Mesenchymal stem cell (in vitro differentiated cells and primary cell): Measurements from ENCODE around the gene UBE2D1.

Source experiments
- DNase-seq: peaks from one replicate; pipeline ENCODE4 v3.0.0-alpha.2; 2013
- H2AFZ ChIP-seq: one replicate; pipeline ENCODE4 v1.6.1; 2013; ENCODE audit warnings: low read depth, mild to moderate bottlenecking, control low read depth, inconsistent platforms, low read length, moderate library complexity
- H2AK5ac ChIP-seq: 2 replicates; pipeline ENCODE4 v1.6.1; 2013; ENCODE audit warnings: low read length, moderate library complexity, mild to moderate bottlenecking, inconsistent platforms; ENCODE audit not compliant: severe bottlenecking
- H2BK120ac ChIP-seq: one replicate; pipeline ENCODE4 v1.6.1; 2013; ENCODE audit warnings: low read depth, mild to moderate bottlenecking, inconsistent platforms, low read length, moderate library complexity
- H2BK12ac ChIP-seq, 2 experiments: one replicate each; pipeline ENCODE4 v1.6.1; 2013; ENCODE audit warnings: inconsistent platforms in 2 of 2, low read length in 2 of 2, mild to moderate bottlenecking in 2 of 2, moderate library complexity in 2 of 2, control low read depth in 1 of 2
- H2BK15ac ChIP-seq: one replicate; pipeline ENCODE4 v1.6.1; 2013; ENCODE audit warnings: mild to moderate bottlenecking, low read depth, inconsistent platforms; ENCODE audit not compliant: poor library complexity, severe bottlenecking
- H2BK5ac ChIP-seq: 2 replicates; pipeline ENCODE4 v1.6.1; 2013; ENCODE audit warnings: low read depth, mild to moderate bottlenecking, low read length, control low read depth, inconsistent platforms; ENCODE audit not compliant: poor library complexity, severe bottlenecking
- H3K14ac ChIP-seq, 2 experiments: one replicate each; pipeline ENCODE4 v1.6.1; 2013; ENCODE audit warnings: inconsistent platforms in 2 of 2, low read length in 2 of 2, control low read depth in 1 of 2, mild to moderate bottlenecking in 1 of 2, moderate library complexity in 1 of 2
- H3K18ac ChIP-seq, 2 experiments: one replicate each; pipeline ENCODE4 v1.6.1; 2013; ENCODE audit warnings: inconsistent platforms in 2 of 2, low read length in 2 of 2, control low read depth in 1 of 2, low read depth in 1 of 2, mild to moderate bottlenecking in 1 of 2
- H3K23ac ChIP-seq, 2 experiments: one replicate each; pipeline ENCODE4 v1.6.1; 2013; ENCODE audit warnings: inconsistent platforms in 2 of 2, low read length in 2 of 2, mild to moderate bottlenecking in 2 of 2, moderate library complexity in 2 of 2, control low read depth in 1 of 2
- H3K27ac ChIP-seq: 2 replicates; pipeline ENCODE4 v1.5.1; 2013; ENCODE audit warnings: mild to moderate bottlenecking, moderate library complexity, low read length, control low read depth, inconsistent platforms; ENCODE audit not compliant: poor library complexity, severe bottlenecking
- H3K27me3 ChIP-seq, 2 experiments: 2 replicates each; pipeline versions ENCODE4 v1.6.1 to v1.7.0; 2013; ENCODE audit warnings: low read length in 2 of 2, mild to moderate bottlenecking in 2 of 2, moderate library complexity in 2 of 2, control low read depth in 1 of 2, inconsistent platforms in 1 of 2; ENCODE audit not compliant: control insufficient read depth in 1 of 2, insufficient read depth in 1 of 2
- H3K36me3 ChIP-seq, 2 experiments: 2 replicates each; pipeline versions ENCODE4 v1.6.1 to v1.7.0; 2013; ENCODE audit warnings: low read length in 2 of 2, control low read depth in 1 of 2, inconsistent platforms in 1 of 2, low read depth in 1 of 2, mild to moderate bottlenecking in 1 of 2; ENCODE audit not compliant: insufficient read depth in 2 of 2, control insufficient read depth in 1 of 2
- H3K4ac ChIP-seq, 2 experiments: one replicate each; pipeline ENCODE4 v1.6.1; 2013; ENCODE audit warnings: inconsistent platforms in 2 of 2, low read length in 2 of 2, mild to moderate bottlenecking in 2 of 2, moderate library complexity in 2 of 2, control low read depth in 1 of 2, low read depth in 1 of 2
- H3K4me1 ChIP-seq: 2 replicates; pipeline ENCODE4 v1.6.1; 2013; ENCODE audit warnings: low read depth, low read length, control low read depth; ENCODE audit not compliant: control insufficient read depth, insufficient read depth
- H3K4me2 ChIP-seq: 2 replicates; pipeline ENCODE4 v1.6.1; 2013; ENCODE audit warnings: low read length, mild to moderate bottlenecking, inconsistent platforms; ENCODE audit not compliant: poor library complexity, severe bottlenecking
- H3K4me3 ChIP-seq, 2 experiments: 2 replicates each; pipeline versions ENCODE4 v1.5.1 to v1.7.0; 2013; ENCODE audit warnings: low read length in 2 of 2, mild to moderate bottlenecking in 2 of 2, control low read depth in 1 of 2, low read depth in 1 of 2; ENCODE audit not compliant: insufficient read depth in 1 of 2
- H3K79me1 ChIP-seq: replicated peaks from 2 replicates; pipeline ENCODE4 v1.6.1; 2013; ENCODE audit warnings: mild to moderate bottlenecking, control low read depth, low read length, inconsistent platforms; ENCODE audit not compliant: poor library complexity, severe bottlenecking
- H3K9ac ChIP-seq: 2 replicates; pipeline ENCODE4 v1.7.0; 2013; ENCODE audit warnings: mild to moderate bottlenecking, low read length, moderate library complexity
- H3K9me3 ChIP-seq: 2 replicates; pipeline ENCODE4 v1.7.0; 2013; ENCODE audit warnings: mild to moderate bottlenecking, low read length; ENCODE audit not compliant: control insufficient read depth
- H4K8ac ChIP-seq: one replicate; pipeline ENCODE4 v1.6.1; 2013; ENCODE audit warnings: inconsistent platforms, mild to moderate bottlenecking, low read length, moderate library complexity
- H4K91ac ChIP-seq: one replicate; pipeline ENCODE4 v1.6.1; 2013; ENCODE audit warnings: mild to moderate bottlenecking, low read length, inconsistent platforms
- WGBS: methylation state at CpG from one replicate; pipeline ENCODE4 v1.1.7; 2013; ENCODE audit warnings: mixed read lengths; 5-methylcytosine and 5-hydroxymethylcytosine counted together

Gene UBE2D1

DNA sequence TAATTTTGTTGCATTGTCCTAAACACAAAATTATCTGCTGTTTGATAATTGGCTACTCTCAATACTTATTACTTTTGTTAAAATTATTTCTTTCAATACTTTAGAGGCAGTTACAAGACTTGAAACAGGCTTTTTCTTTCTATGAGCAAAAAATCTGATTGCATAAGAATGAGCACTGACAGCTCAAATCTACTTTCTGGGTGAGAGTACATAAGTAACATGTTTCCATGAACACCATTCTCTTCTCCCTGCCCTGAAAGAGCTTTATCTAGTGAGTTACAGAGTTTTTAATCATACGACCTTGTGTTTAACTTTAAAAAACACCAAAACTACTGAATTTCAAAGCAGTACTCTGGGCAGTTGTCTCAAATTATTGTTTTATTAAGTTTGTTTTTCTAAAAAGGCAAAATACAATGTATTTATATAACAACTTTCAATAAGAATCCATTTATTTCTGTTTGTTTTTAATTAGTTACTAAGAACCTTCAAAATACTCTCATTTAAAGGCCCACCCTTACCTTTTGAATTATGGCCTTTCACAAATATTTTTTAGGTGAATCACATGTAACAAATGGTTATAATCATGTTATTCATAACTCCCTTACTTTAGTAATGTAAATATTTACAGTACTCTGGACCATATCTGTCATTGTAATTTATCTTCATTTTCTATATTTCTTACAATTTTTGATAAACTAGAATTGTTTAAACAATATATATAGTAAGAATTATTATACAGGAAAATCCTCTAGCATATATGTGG lies 27.4 kb downstream of the UBE2D1 start:
- no peak overlapping the region for H3K4me3 ChIP-seq
- no peaks in the 10 kb centered on the region for H3K27me3 ChIP-seq
- H3K9me3 ChIP-seq: no peaks in the 10 kb centered on the region
- no peak overlapping the region for H4K91ac ChIP-seq
- no peak overlapping the region for H2AFZ ChIP-seq
- no peak for DNase-seq
- no peak overlapping the region for H2BK15ac ChIP-seq
- WGBS: no CpG with 5 or more reads among the region's 1 CpG
- no peaks in the 10 kb centered on the region for H3K4me1 ChIP-seq
- H2BK120ac ChIP-seq: no peak overlapping the region
- no peak overlapping the region for H4K8ac ChIP-seq
- H3K18ac ChIP-seq: no peak overlapping the region
- H3K9ac ChIP-seq: no peak overlapping the region
- H3K36me3 ChIP-seq: peaks cover 0 to 49% of the 10 kb centered on the region in 2 experiments
- H2BK5ac ChIP-seq: no peak overlapping the region
- no peak overlapping the region for H3K23ac ChIP-seq
- no peak overlapping the region for H2BK12ac ChIP-seq
- H3K4ac ChIP-seq: no peak overlapping the region
- H3K79me1 ChIP-seq: peaks cover 6% of the 10 kb centered on the region
- no peak overlapping the region for H3K4me2 ChIP-seq
- H2AK5ac ChIP-seq: no peak overlapping the region
- H3K14ac ChIP-seq: no peak overlapping the region
- no peak overlapping the region for H3K27ac ChIP-seq

DNA sequence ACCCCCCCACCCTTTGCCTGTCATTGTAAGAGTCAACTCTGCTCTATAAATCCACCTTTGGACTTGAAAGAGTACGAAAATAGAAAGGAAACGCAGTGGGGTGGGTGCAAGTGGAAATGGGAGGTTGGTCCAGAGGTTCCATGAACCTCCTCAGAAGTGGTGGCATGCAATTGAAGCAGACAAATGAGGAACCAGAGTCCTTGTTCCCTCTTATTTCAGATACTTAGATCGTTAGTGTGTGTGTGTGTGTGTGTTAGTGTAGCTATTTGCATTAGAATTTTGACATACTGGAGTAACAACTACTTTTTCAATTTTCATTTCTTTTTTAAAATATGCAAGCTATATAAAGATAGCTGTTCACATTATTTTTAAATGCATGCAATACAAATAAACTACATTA lies 32.3 kb downstream of the UBE2D1 start:
- Histone ChIP-seq H3K79me1 (no peaks in the 10 kb centered on the region), H3K18ac (no peak overlapping the region), H2AFZ (no peak overlapping the region), H2AK5ac (no peak overlapping the region), H3K27me3 (no peaks in the 10 kb centered on the region), H3K23ac (no peak overlapping the region), H3K4me3 (no peak overlapping the region), H4K8ac (no peak overlapping the region), H4K91ac (no peak overlapping the region), H3K9ac (no peak overlapping the region), H3K27ac (no peak overlapping the region), H2BK120ac (no peak overlapping the region), H3K14ac (no peak overlapping the region), H3K4me1 (no peaks in the 10 kb centered on the region), H3K36me3 (peaks cover 0 to 56% of the 10 kb centered on the region in 2 experiments), H2BK15ac (no peak overlapping the region), H2BK12ac (no peak overlapping the region), H3K9me3 (no peaks in the 10 kb centered on the region), H2BK5ac (no peak overlapping the region), H3K4ac (no peak overlapping the region), H3K4me2 (no peak overlapping the region)
- 98% methylated on average over 2 of the region's 3 CpGs for WGBS
- no peak for DNase-seq

GRCh38 chr10:58371473-58371872 lies 36.7 kb downstream of the UBE2D1 start:
- H3K4me2 ChIP-seq: no peak overlapping the region

GRCh38 chr10:58372607-58373441 lies 38.0 kb downstream of the UBE2D1 start:
- no peak overlapping the region for H4K91ac ChIP-seq
- H2AFZ ChIP-seq: no peak overlapping the region
- no peak overlapping the region for H3K4ac ChIP-seq
- H2BK5ac ChIP-seq: no peak overlapping the region
- no peak overlapping the region for H2BK12ac ChIP-seq
- no peak overlapping the region for H3K27ac ChIP-seq
- no peak overlapping the region for H2BK15ac ChIP-seq
- H3K14ac ChIP-seq: no peak overlapping the region
- H3K18ac ChIP-seq: no peak overlapping the region
- no peak overlapping the region for H4K8ac ChIP-seq
- H3K9me3 ChIP-seq: no peaks in the 10 kb centered on the region
- H3K4me1 ChIP-seq: no peaks in the 10 kb centered on the region
- no peak overlapping the region for H3K4me3 ChIP-seq
- no peak overlapping the region for H3K4me2 ChIP-seq
- no peak overlapping the region for H2BK120ac ChIP-seq
- no peak overlapping the region for H3K23ac ChIP-seq
- no peaks in the 10 kb centered on the region for H3K27me3 ChIP-seq
- DNase-seq: no peak
- H2AK5ac ChIP-seq: no peak overlapping the region
- 74% methylated on average over 2 of the region's 4 CpGs for WGBS
- no peak overlapping the region for H3K9ac ChIP-seq
- H3K79me1 ChIP-seq: no peaks in the 10 kb centered on the region
- H3K36me3 ChIP-seq: peaks cover 0 to 17% of the 10 kb centered on the region in 2 experiments

More at GRCh38 chr10:58371473-58371872, 36.7 kb downstream of the UBE2D1 start:
- Histone ChIP-seq H3K9ac (no peak overlapping the region), H2BK120ac (no peak overlapping the region), H3K36me3 (peaks cover 0 to 20% of the 10 kb centered on the region in 2 experiments), H2AK5ac (no peak overlapping the region), H4K8ac (no peak overlapping the region), H3K14ac (no peak overlapping the region), H3K27ac (no peak overlapping the region), H3K4me1 (no peaks in the 10 kb centered on the region), H2BK5ac (no peak overlapping the region), H3K4me3 (no peak overlapping the region), H3K79me1 (no peaks in the 10 kb centered on the region), H3K23ac (no peak overlapping the region), H2BK12ac (no peak overlapping the region), H3K4ac (no peak overlapping the region), H4K91ac (no peak overlapping the region), H3K27me3 (no peaks in the 10 kb centered on the region), H3K18ac (no peak overlapping the region), H3K9me3 (no peaks in the 10 kb centered on the region), H2AFZ (no peak overlapping the region), H2BK15ac (no peak overlapping the region)
- DNase-seq: no peak
